Stimulated activated CD4-positive, alpha-beta T cell treated with anti-CD3 and anti-CD28 coated beads, TNF-alpha, amount 100 ng/mL, for 4 hours (primary cell): ENCODE measurements around the gene AGER.
"Not testable (repeated sequence)": the region's sequence is repeated elsewhere in the genome, so short reads cannot be mapped to it uniquely, and the experiment has no call there.

Experiments
- DNase-seq, 3 experiments: peaks; one replicate each; pipeline ENCODE4 v3.0.0-alpha.2; 2020; ENCODE audit warnings: low read depth in 3 of 3

AGER gene

GRCh38 chr6:32184084-32184640, at the start of gene AGER:
Gene AGER (minus strand): TSS chr6:32184253. CDS start chr6:32184222, 31 bp downstream.
- DNase-seq, result no peak

- DNase-seq, result no peak
Measured at GRCh38 chr6:32226434-32226833, 42.4 kb upstream of the AGER start.

- DNase-seq, result no peak
Measured at GRCh38 chr6:32224696-32225095, 40.6 kb upstream of the AGER start.

- no peak for DNase-seq
Measured at GRCh38 chr6:32223258-32224235, 39.5 kb upstream of the AGER start, which contains the start of gene NOTCH4. Gene NOTCH4 (minus strand): TSS chr6:32224067. CDS start chr6:32223928, 139 bp downstream.

GRCh38 chr6:32222333-32223230, 38.5 kb upstream of the AGER start:
- no peak for DNase-seq

- DNase-seq, result no peak
Measured at GRCh38 chr6:32220021-32220420, 36.0 kb upstream of the AGER start.

GRCh38 chr6:32218167-32218566, 34.1 kb upstream of the AGER start:
- DNase-seq, result no peak

GRCh38 chr6:32216998-32217397, 32.9 kb upstream of the AGER start:
- no peak for DNase-seq

- no peak for DNase-seq
Measured at GRCh38 chr6:32216285-32216684, 32.2 kb upstream of the AGER start.

- DNase-seq, result no peak
Measured at GRCh38 chr6:32215617-32216016, 31.6 kb upstream of the AGER start.

GRCh38 chr6:32214126-32214525, 30.1 kb upstream of the AGER start:
- DNase-seq, result no peak

- no peak for DNase-seq
Measured at GRCh38 chr6:32213649-32214048, 29.6 kb upstream of the AGER start.

- DNase-seq, result no peak
Measured at GRCh38 chr6:32212076-32212760, 28.2 kb upstream of the AGER start.

- not testable (repeated sequence) for DNase-seq
Measured at GRCh38 chr6:32211432-32211831, 27.4 kb upstream of the AGER start.

GRCh38 chr6:32210191-32210601, 26.1 kb upstream of the AGER start:
- no peak for DNase-seq

GRCh38 chr6:32208996-32209395, 24.9 kb upstream of the AGER start:
- no peak for DNase-seq

- DNase-seq, result no peak
Measured at GRCh38 chr6:32204268-32204715, 20.2 kb upstream of the AGER start.

GRCh38 chr6:32203426-32204267, 19.6 kb upstream of the AGER start:
- DNase-seq, result no peak

- DNase-seq, result no peak
Measured at GRCh38 chr6:32202186-32202585, 18.1 kb upstream of the AGER start.

- no peak for DNase-seq
Measured at GRCh38 chr6:32200711-32201475, 16.8 kb upstream of the AGER start.
